GM19463 (cell line): ENCODE measurements around the gene LRRC4C.
"Not testable (repeated sequence)": the region's sequence is repeated elsewhere in the genome, so short reads cannot be mapped to it uniquely, and the experiment has no call there.

Experiments used
- ATAC-seq: cut with Tn5 transposase; IDR thresholded peaks from one replicate; pipeline ENCODE4 v1.9.1; 2021; ENCODE audit warnings: mild to moderate bottlenecking, moderate library complexity; ENCODE audit not compliant: unreplicated experiment

The LRRC4C gene

DNA sequence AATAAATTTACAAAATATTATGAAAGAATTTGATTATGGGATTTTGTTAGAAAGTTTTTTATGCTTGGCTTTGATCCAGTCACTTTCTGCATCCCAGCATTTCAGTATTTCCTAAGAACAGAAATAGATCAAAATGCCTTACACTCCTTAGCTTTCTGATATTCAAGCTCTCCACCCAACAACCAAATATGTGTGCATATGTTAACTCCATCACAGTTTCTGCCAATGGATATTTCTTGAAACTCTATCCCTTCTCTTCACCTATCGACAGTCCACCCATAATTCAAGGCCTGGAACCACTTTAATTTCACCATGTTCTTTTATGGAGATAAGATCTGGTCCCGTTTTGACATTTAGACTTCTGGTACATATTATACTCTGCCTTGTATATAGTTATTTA is 565.0 kb downstream of the LRRC4C start:
- no peak for ATAC-seq

- ATAC-seq: no peak
Observed at GRCh38 chr11:40885250-40885954, 574.0 kb downstream of the LRRC4C start.

DNA sequence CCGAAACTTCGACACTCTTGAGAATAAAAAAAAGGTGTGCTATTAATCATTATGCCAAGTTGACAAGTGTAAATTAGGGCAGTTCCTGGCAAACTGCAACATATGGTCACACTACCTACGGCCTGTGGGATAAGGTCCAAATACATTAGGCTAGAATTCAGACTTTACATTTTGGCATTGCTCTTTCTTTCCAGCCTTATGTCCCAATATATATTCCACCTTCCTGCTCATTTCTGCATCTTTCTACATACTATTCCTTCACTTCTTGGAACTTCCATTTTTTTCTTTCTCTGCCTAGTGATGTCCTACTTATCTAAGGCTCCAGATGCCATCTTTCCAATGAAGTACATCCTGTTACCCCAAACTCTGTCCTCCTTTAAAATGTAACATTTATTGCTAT is 577.2 kb downstream of the LRRC4C start:
- ATAC-seq: no peak

GRCh38 chr11:40879911-40880310 is 579.5 kb downstream of the LRRC4C start:
- no peak for ATAC-seq

DNA sequence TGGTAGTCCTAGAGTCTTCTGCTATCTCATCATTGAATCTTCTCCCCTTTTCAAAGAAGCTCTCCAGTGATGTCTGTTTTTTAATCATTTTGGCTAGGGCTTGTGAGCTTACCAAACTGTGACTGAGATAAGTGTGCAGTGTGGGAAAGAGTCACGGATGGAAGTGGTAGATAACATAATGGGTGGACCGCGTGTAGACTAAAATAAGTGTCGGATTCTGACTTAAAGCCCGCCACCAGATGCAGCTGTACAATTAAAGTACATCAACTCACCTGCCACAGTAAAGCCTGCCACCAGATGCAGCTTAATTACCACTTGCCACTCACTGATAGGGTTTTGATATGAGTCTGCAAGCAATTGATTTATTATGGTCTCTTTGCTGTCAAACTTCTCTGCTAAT is 581.5 kb downstream of the LRRC4C start:
- ATAC-seq: no peak

DNA sequence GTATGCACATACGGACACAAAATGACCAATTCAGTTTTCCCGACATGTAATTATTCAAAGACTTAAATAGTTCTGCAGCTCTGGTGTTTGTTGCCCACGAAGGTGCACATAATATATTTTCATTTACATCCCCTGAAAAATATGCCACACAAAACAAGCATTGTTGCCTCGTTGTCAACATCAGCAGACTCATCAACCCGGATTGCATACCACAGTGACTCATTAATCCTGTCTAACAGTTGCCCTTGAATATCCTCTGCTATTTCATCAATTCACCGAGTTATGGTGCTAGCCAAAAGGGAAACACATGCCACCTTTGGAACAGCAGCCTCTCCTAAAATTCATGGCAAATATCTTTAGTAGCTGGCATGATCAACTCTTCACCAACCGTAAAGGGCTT is 582.2 kb downstream of the LRRC4C start:
- ATAC-seq: no peak

DNA sequence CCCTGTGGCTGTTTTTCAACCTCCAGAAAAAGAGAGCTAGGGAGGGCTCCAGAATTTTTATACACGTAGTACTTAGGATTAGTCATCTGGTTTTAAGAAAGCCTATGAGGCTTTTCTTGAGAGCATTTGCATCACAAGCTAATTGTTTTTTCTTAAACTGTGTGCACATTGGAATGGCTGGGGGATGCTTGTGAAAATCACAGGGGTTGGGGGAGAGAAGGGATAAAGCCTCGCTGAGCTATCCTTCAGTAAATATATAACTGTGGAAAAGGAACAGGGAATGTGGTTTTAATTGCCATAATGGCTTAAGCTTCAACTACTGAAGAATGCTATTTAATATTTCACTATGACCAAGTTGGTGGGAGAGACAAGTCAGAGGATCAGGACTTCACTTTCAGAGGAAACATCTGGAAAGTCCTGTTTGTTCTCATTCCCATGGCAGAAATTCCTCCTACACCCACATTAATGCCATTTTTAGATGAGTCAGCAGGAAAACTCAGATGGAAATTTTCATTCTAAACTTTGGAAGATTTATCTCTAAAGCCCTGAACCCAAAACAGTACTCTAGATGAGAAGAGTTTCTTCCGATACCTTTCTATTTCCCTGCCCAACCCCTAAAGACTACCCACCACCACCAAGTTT is 591.3 kb downstream of the LRRC4C start:
- ATAC-seq: no peak

GRCh38 chr11:40857754-40858153 is 601.7 kb downstream of the LRRC4C start:
- ATAC-seq: not testable (repeated sequence)

GRCh38 chr11:40842750-40843339 is 616.6 kb downstream of the LRRC4C start:
- no peak for ATAC-seq

DNA sequence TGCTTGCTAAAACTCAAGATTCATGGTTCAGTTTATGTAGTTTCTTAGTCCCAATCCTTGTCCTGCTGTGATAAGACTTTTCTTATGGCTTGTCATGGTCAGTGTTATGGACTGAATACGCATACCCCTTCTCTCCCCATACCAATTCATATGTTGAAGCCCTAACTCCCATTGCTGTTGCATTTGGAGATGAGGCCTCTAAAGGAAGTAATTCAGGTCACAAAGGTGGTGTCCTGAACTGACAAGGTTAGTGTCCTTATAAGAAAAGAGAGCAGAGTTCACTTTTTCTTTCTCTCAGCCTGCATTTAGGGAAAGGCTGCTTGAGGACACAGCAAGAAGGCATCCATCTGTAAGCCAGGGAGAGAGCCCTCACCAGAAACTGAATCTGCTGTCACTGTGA is 618.2 kb downstream of the LRRC4C start:
- no peak for ATAC-seq

DNA sequence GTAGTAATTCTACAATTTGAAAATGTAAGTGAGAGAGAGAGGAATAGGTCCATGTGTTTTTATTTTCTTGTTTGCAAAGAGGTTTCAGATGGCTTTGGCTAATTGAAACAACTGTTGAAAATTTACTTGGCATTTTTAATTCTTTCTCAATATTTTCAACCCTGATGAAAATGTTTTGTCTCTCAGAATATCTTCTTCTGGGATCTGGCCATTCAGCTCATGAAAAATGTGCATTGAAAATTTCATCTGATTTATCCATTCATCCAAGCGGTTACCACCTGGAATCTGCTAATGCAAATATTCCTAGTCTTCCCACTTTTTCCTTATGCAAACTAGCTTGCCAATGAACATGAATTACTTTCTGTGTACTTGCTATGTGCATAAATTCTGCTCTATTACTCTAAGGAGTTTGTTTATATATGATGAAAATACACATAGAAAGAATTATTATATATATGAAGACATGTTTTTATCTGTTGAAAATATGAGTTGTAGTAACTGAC is 621.2 kb downstream of the LRRC4C start:
- no peak for ATAC-seq

DNA sequence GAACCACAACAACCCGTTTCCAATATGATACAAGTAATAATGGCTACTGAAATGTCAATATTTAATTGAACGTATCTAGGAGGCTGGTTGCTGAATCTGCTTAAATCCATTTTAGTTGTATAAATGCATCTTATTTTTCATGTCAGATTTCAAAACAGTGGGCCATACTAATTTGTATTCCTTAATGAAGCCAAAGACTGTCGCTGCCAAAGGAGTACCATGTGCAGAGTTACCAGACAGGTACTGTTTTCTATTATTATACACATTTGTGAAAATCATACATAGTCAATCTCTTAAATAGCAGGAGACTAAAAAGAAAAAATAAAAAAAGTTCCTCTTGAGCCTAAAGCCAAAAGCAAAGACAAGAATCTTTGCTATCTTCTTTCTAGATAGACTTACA is 632.3 kb downstream of the LRRC4C start:
- no peak for ATAC-seq

DNA sequence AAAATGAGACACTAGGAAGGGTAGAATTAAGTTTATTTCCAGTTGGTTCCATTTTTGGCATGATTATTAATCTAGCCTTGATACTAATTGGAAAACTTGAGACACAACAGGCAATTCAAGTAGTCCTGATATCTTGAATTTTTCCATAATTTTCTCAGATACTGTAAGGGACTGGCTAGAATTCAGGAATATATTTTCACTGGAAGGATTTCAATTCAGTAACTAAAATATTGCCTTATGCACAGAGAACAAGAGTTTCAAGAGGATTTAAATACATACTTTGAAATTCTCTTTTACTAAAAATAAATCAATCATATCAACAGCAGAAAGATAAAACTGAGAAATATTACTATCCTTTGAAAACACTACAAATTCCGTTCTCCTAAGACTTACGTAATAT is 632.9 kb downstream of the LRRC4C start:
- no peak for ATAC-seq

- no peak for ATAC-seq
Observed at GRCh38 chr11:40825201-40825834, 634.1 kb downstream of the LRRC4C start.

GRCh38 chr11:40819230-40819629 is 640.2 kb downstream of the LRRC4C start:
- ATAC-seq: no peak

- ATAC-seq: no peak
Observed at GRCh38 chr11:40816976-40817375, 642.5 kb downstream of the LRRC4C start.

GRCh38 chr11:40797981-40798380 is 661.5 kb downstream of the LRRC4C start:
- ATAC-seq: no peak

GRCh38 chr11:40787224-40787623 is 672.2 kb downstream of the LRRC4C start:
- ATAC-seq: no peak

GRCh38 chr11:40763046-40763445 is 696.4 kb downstream of the LRRC4C start:
- no peak for ATAC-seq

- no peak for ATAC-seq
Observed at GRCh38 chr11:40759341-40759740, 700.1 kb downstream of the LRRC4C start.

GRCh38 chr11:40754297-40754696 is 705.2 kb downstream of the LRRC4C start:
- no peak for ATAC-seq

DNA sequence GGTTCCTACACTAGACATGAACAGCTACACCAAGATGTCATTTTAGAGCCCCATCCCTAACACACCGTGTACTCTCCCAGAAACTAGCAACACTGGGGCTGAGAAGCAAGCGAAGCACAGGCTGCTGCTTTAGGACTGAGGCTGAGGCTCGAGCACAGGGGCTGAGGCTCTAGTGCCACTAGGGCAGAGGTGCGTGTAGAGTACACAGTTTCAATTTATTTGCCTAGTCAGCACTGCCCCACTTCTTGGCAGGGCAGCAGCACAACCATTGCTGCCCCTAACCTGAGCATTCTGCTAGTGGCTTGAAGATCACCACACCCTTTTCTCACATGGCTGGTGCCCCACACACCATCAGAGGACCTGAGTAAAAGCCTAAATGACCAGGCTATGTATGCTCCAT is 713.2 kb downstream of the LRRC4C start:
- ATAC-seq: no peak
